Karpas-422 (cell line): ENCODE measurements around the gene CNTN2. TPM values are rescaled to one million over a fixed set of nuclear protein-coding genes. Genes with fewer than 3 reads are reported as not detected.

Experiments
- DNase-seq: peaks from one replicate; pipeline ENCODE4 v3.0.0-alpha.2; 2015
- H2AFZ ChIP-seq: fragments of 200-600 bp; sonication (generic); 2 replicates; pipeline ENCODE4 v1.6.1; 2014; ENCODE audit warnings: antibody characterized with exemption, low read length, mixed read lengths
- H3K27ac ChIP-seq: fragments of 200-600 bp; sonication (generic); 2 replicates; pipeline ENCODE4 v1.5.1; 2014; ENCODE audit warnings: mild to moderate bottlenecking, low read length, moderate library complexity
- H3K27me3 ChIP-seq: fragments of 200-600 bp; sonication (generic); 2 replicates; pipeline ENCODE4 v1.6.1; 2014; ENCODE audit warnings: low read length, mixed read lengths
- H3K36me3 ChIP-seq: fragments of 200-600 bp; sonication (generic); 2 replicates; pipeline ENCODE4 v1.6.1; 2014; ENCODE audit warnings: low read length, mixed read lengths; ENCODE audit not compliant: insufficient read depth
- H3K4me1 ChIP-seq: fragments of 200-600 bp; sonication (generic); 2 replicates; pipeline ENCODE4 v1.6.1; 2014; ENCODE audit warnings: mild to moderate bottlenecking, low read length, mixed read lengths
- H3K4me2 ChIP-seq: fragments of 200-600 bp; sonication (generic); 2 replicates; pipeline ENCODE4 v1.6.1; 2014; ENCODE audit warnings: low read length, low read depth, mild to moderate bottlenecking; ENCODE audit not compliant: poor library complexity, severe bottlenecking
- H3K4me3 ChIP-seq: fragments of 200-600 bp; sonication (generic); 2 replicates; pipeline ENCODE4 v1.5.1; 2014; ENCODE audit warnings: mild to moderate bottlenecking, antibody characterized with exemption, low read length, mixed read lengths
- H3K79me2 ChIP-seq: fragments of 200-600 bp; sonication (generic); 2 replicates; pipeline ENCODE4 v1.6.1; 2014; ENCODE audit warnings: mild to moderate bottlenecking, low read length, mixed read lengths
- H3K9ac ChIP-seq: fragments of 200-600 bp; sonication (generic); 2 replicates; pipeline ENCODE4 v1.6.0; 2014; ENCODE audit warnings: low read length
- H3K9me2 ChIP-seq: fragments of 200-600 bp; sonication (generic), shearing (Covaris generic); replicated peaks from 2 replicates; pipeline ENCODE4 v1.6.0; 2014; ENCODE audit warnings: mild to moderate bottlenecking, low read length, moderate library complexity; ENCODE audit not compliant: insufficient read depth
- H3K9me3 ChIP-seq: fragments of 300-700, 200-600 bp; sonication (generic); 2 replicates; pipeline ENCODE4 v1.6.1; 2014; ENCODE audit warnings: low read length, mixed read lengths
- H4K20me1 ChIP-seq: fragments of 200-600 bp; sonication (generic); 2 replicates; pipeline ENCODE4 v1.6.1; 2014; ENCODE audit warnings: mild to moderate bottlenecking, antibody characterized with exemption, low read length, low read depth; ENCODE audit not compliant: insufficient read depth
- total RNA-seq: library from RNA; depleted of rRNA; stranded (reverse); fragments of >200 nt; shearing (Covaris generic); gene quantifications from 2 replicates; pipeline ENCODE4 v1.2.3, GENCODE V29; 2014; ENCODE audit warnings: low replicate concordance

Gene CNTN2
- total RNA-seq, 1 experiment from 2014 or later, result not detected

DNA sequence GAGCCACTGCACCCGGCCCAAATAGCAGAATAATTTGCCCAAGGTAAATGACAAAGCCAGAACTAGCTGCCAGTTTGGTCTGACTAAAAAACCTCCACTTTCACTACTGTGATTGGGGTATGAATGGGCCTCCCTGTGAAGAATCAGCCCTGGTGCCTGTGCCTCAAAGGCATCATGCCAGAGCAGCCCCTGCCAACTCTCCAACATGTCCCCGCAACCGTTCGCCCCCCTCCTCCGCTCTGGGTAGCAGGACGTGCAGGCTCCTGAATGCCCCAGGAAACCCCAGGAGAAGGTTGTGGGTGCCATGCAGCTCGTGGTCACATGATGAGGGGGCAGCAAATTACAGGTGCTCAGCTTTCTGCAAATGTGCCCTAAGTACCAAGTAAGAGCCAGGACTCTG is 14.6 kb upstream of the CNTN2 start:
- Histone ChIP-seq H2AFZ (no peak overlapping the region), H3K79me2 (no peaks in the 10 kb centered on the region), H3K9me2 (no peaks in the 10 kb centered on the region), H3K4me3 (no peak overlapping the region), H3K9me3 (no peaks in the 10 kb centered on the region), H3K27ac (no peak overlapping the region), H3K27me3 (no peaks in the 10 kb centered on the region), H3K4me2 (no peak overlapping the region), H4K20me1 (no peaks in the 10 kb centered on the region), H3K36me3 (no peaks in the 10 kb centered on the region), H3K9ac (no peak overlapping the region), H3K4me1 (peaks cover 20% of the 10 kb centered on the region)
- no peak for DNase-seq

DNA sequence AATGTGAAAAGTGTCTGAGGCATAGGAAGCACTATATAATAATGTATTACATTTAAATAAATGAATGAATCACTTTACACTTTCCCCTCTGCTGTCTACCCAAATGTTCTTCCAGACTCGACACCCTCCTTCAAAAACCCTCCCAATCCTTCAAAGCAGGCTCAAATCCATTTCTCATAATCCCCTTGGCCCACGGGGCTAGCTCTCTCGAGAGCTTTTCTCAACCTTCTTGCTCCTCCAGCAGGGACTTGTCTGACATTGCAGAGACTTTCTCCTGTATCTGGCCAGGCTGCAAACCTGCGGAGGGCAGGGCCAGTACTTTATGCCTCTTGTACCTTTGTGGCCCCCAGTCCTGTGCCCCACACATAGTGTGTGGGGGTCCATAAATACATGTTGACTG is 14.1 kb upstream of the CNTN2 start:
- DNase-seq, result no peak
- Histone ChIP-seq H3K36me3 (no peaks in the 10 kb centered on the region), H3K9me3 (no peaks in the 10 kb centered on the region), H3K4me1 (peaks cover 20% of the 10 kb centered on the region), H3K79me2 (no peaks in the 10 kb centered on the region), H3K9ac (no peak overlapping the region), H3K4me3 (no peak overlapping the region), H4K20me1 (no peaks in the 10 kb centered on the region), H3K27me3 (no peaks in the 10 kb centered on the region), H2AFZ (no peak overlapping the region), H3K4me2 (no peak overlapping the region), H3K27ac (no peak overlapping the region), H3K9me2 (no peaks in the 10 kb centered on the region)

DNA sequence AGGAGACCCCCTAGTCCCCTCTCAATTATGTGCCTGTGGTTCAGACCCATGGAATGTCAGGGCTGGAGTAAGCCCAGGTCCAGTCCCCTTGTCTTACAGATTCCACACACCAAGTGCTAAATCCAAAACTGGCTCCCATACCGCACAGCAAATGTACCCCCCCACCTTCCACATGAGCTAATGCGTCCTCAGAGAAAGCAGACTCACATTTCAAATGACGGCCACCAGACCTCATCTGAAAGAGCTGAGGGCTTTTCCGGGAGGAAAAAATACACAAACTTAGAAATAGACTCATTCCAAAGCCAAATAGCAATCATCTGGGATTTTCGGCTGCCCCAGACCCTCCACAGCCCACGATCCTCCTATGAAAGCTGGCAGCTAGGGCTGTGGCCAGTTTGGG is 12.8 kb upstream of the CNTN2 start:
- DNase-seq, result no peak
- Histone ChIP-seq H3K4me3 (no peak overlapping the region), H2AFZ (no peak overlapping the region), H3K9ac (no peak overlapping the region), H4K20me1 (no peaks in the 10 kb centered on the region), H3K36me3 (no peaks in the 10 kb centered on the region), H3K9me3 (no peaks in the 10 kb centered on the region), H3K27ac (no peak overlapping the region), H3K4me2 (no peak overlapping the region), H3K79me2 (no peaks in the 10 kb centered on the region), H3K9me2 (no peaks in the 10 kb centered on the region), H3K27me3 (no peaks in the 10 kb centered on the region), H3K4me1 (peaks cover 20% of the 10 kb centered on the region)

DNA sequence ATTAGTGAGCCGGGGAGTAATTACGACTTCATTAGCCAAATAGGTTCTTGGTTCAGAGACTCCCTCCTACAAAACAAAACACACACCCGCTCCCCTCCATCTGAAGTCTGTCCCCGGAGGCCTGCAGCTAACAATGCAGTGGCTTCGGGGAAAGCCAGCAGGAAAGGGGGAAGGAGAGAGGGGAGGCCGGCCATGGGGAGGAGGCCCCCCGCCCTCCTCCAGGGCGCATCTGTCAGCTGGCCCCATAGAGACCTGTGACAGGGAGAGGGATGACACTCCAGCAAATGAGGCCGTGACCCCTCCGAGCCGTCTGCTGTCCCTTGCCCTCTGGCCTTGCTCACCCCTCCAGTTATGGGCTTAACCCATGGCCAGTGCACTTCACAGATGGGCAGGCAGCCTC is 12.1 kb upstream of the CNTN2 start:
- no peaks in the 10 kb centered on the region for H3K79me2 ChIP-seq
- DNase-seq, result no peak
- no peaks in the 10 kb centered on the region for H4K20me1 ChIP-seq
- H3K4me2 ChIP-seq, result no peak overlapping the region
- peaks cover 20% of the 10 kb centered on the region for H3K4me1 ChIP-seq
- no peak overlapping the region for H3K27ac ChIP-seq
- no peak overlapping the region for H2AFZ ChIP-seq
- H3K9me3 ChIP-seq, result no peaks in the 10 kb centered on the region
- H3K4me3 ChIP-seq, result no peak overlapping the region
- H3K9ac ChIP-seq, result no peak overlapping the region
- H3K27me3 ChIP-seq, result no peaks in the 10 kb centered on the region
- no peaks in the 10 kb centered on the region for H3K36me3 ChIP-seq
- no peaks in the 10 kb centered on the region for H3K9me2 ChIP-seq

GRCh38 chr1:205032508-205032907 is 10.5 kb upstream of the CNTN2 start:
- DNase-seq, result no peak
- Histone ChIP-seq H3K9ac (no peak overlapping the region), H3K4me3 (no peak overlapping the region), H3K79me2 (no peaks in the 10 kb centered on the region), H3K27ac (no peak overlapping the region), H4K20me1 (no peaks in the 10 kb centered on the region), H3K9me3 (no peaks in the 10 kb centered on the region), H3K4me1 (peaks cover 12% of the 10 kb centered on the region), H3K4me2 (no peak overlapping the region), H2AFZ (no peak overlapping the region), H3K36me3 (no peaks in the 10 kb centered on the region), H3K27me3 (no peaks in the 10 kb centered on the region), H3K9me2 (no peaks in the 10 kb centered on the region)

DNA sequence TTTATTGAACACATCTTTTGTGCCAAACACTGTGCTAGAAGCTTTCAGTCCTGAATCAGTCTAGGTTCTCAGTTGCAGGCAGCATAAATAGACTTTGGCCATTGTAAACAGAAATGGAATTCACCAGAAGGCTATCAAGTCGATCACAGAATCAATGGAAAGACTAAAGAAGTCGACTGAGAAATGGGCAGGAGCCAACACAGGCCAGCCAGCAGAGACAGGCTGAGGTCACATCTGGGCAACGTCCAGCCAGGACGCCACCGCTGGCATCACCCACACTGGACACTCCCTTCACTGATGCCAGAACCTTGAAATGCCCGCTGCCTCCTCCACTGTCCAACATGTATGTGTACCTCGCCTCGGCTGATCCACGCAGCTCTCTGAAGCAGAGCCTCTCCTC is 5.5 kb upstream of the CNTN2 start:
- Histone ChIP-seq H3K27ac (no peak overlapping the region), H3K27me3 (no peaks in the 10 kb centered on the region), H3K9me3 (no peaks in the 10 kb centered on the region), H3K36me3 (no peaks in the 10 kb centered on the region), H3K4me2 (no peak overlapping the region), H4K20me1 (no peaks in the 10 kb centered on the region; the same call in 1 of the 2 replicates), H3K4me3 (no peak overlapping the region), H3K9me2 (no peaks in the 10 kb centered on the region), H3K4me1 (no peaks in the 10 kb centered on the region), H3K9ac (no peak overlapping the region), H3K79me2 (no peaks in the 10 kb centered on the region), H2AFZ (no peak overlapping the region)
- no peak for DNase-seq

- Histone ChIP-seq H3K27me3 (no peaks in the 10 kb centered on the region), H3K9me2 (no peaks in the 10 kb centered on the region), H3K4me1 (no peaks in the 10 kb centered on the region), H3K27ac (no peak overlapping the region), H4K20me1 (no peaks in the 10 kb centered on the region; the same call in 1 of the 2 replicates), H3K79me2 (no peaks in the 10 kb centered on the region), H3K4me2 (no peak overlapping the region), H3K9me3 (no peaks in the 10 kb centered on the region), H3K4me3 (no peak overlapping the region), H2AFZ (no peak overlapping the region), H3K36me3 (no peaks in the 10 kb centered on the region), H3K9ac (no peak overlapping the region)
- DNase-seq, result no peak
Measured at GRCh38 chr1:205038132-205038786, 4.8 kb upstream of the CNTN2 start.

- no peaks in the 10 kb centered on the region for H3K36me3 ChIP-seq
- no peaks in the 10 kb centered on the region for H3K9me2 ChIP-seq
- no peak overlapping the region for H3K27ac ChIP-seq
- no peaks in the 10 kb centered on the region for H3K4me1 ChIP-seq
- H3K27me3 ChIP-seq, result no peaks in the 10 kb centered on the region
- DNase-seq, result no peak
- H4K20me1 ChIP-seq, result no peaks in the 10 kb centered on the region; the same call in 1 of the 2 replicates
- no peak overlapping the region for H3K4me2 ChIP-seq
- H3K9me3 ChIP-seq, result no peaks in the 10 kb centered on the region
- no peaks in the 10 kb centered on the region for H3K79me2 ChIP-seq
- H3K4me3 ChIP-seq, result no peak overlapping the region
- no peak overlapping the region for H3K9ac ChIP-seq
- H2AFZ ChIP-seq, result no peak overlapping the region
Measured at GRCh38 chr1:205041001-205041715, 1.9 kb upstream of the CNTN2 start.
